ENCODE results near the gene KLF13. TPM values are rescaled to one million over a fixed set of nuclear protein-coding genes. Genes with fewer than 3 reads are reported as not detected.

KLF13 gene
- total and polyA plus RNA-seq, 10 of the 15 experiments (the other 5 are each of a cell fraction or from before 2014, with no cell fraction given), result 20.3 to 109 (median 51.4) TPM

DNA sequence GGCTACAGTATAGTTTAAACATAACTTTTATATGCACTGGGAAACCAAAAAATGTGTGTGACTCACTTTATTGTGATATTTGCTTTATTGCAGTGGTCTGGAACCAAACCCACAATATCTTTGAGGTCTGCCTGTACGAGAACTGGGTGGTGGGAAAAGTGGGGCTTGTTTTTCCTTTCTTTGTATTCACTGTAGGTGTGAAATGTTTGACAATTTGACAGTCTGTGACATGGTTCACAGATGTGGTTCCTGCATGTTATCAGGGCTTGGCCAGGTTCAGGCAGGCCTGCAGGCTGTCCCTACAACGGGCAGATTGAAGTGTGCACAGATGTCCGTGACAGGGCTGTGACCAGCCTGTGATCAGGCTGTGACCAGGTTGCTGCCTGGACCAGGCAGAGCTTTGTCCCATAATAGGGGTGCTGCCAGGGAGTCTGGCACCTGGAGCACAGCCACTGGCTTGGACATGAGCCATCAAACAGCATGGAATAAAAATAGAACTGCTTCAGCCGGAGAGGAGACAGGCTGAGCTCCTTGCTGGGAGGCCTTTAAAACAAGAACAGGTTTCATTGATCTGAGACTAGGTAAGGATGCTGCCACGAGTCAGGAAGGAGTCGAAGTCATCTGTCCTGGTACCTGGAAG, 61.0 kb downstream of the KLF13 start:
- FAIRE-seq, result no peak
- in situ Hi-C loops (cut with MboI) (no loop called here), intact Hi-C loops (cut with micrococcal nuclease; ENCODE audit: unreplicated experiment) (no loop called here)
- Histone ChIP-seq H2AFZ (ENCODE audit: control insufficient read depth, low read depth, low read length) (no peak overlapping the region), H3K9me3 (replicated peaks; ENCODE audit: control insufficient read depth, insufficient read depth, low read length) (no peaks in the 10 kb centered on the region), H3K36me3 (ENCODE audit: control insufficient read depth in 2 of 2, insufficient read depth in 2 of 2, low read length in 1 of 2) (no peaks in the 10 kb centered on the region), H3K4me3 (no peak overlapping the region), H3K4me1 (ENCODE audit: control insufficient read depth, insufficient read depth, low read length) (peaks cover 2% of the 10 kb centered on the region; the same call in 1 of the 2 replicates), H3K9ac (ENCODE audit: control insufficient read depth, insufficient read depth, low read length) (no peak overlapping the region), H3K4me2 (ENCODE audit: control insufficient read depth, insufficient read depth) (no peak overlapping the region), H3K27me3 (replicated peaks in 1 of 2; ENCODE audit: control insufficient read depth in 2 of 2, insufficient read depth in 2 of 2, low read length in 1 of 2) (no peaks in the 10 kb centered on the region), H4K20me1 (ENCODE audit: control insufficient read depth, insufficient read depth) (no peaks in the 10 kb centered on the region), H3K79me2 (ENCODE audit: control insufficient read depth, insufficient read depth, low read length) (no peaks in the 10 kb centered on the region), H3K27ac (ENCODE audit: control insufficient read depth, insufficient read depth) (no peak overlapping the region)
- POLR2A ChIA-PET, result no interaction called here
- WGBS (ENCODE audit: insufficient coverage, insufficient replicate concordance, low lambda C conversion rate, missing lambda C conversion rate), result 53% methylated on average over 6 of the region's 6 CpGs
- BruUV-seq (replicated peaks), result no TSS peak
- DNase-seq (ENCODE audit: low read depth, low spot score), result no peak
- ATAC-seq, result no peak
- TF ChIP-seq NFYB (IDR thresholded peaks at IDR 0.05; ENCODE audit: insufficient read depth, low read depth, low read length), result no peak
- TF ChIP-seq CBX5 (IDR thresholded peaks at IDR 0.05; ENCODE audit: low read depth), result no peak
- TF ChIP-seq HDAC2 (IDR thresholded peaks at IDR 0.05), result no peak
- no peak for TF ChIP-seq SMAD5 (IDR thresholded peaks at IDR 0.05; ENCODE audit: low read depth)
- no peak for TF ChIP-seq IKZF2 (IDR thresholded peaks at IDR 0.05)
- TF ChIP-seq JUNB (IDR thresholded peaks at IDR 0.05), result no peak
- TF ChIP-seq GATAD2B (conservative IDR thresholded peaks at IDR 0.05; ENCODE audit: low read depth), result no peak
- TF ChIP-seq ATF3 (IDR thresholded peaks at IDR 0.05; ENCODE audit: borderline replicate concordance, extremely low read depth, low read depth, low read length), result no peak
- TF ChIP-seq MTA3 (IDR thresholded peaks at IDR 0.05; ENCODE audit: borderline replicate concordance, low read length), result no peak
- no peak for TF ChIP-seq BMI1 (IDR thresholded peaks at IDR 0.05; ENCODE audit: borderline replicate concordance)
- TF ChIP-seq CHD2 (IDR thresholded peaks at IDR 0.05; ENCODE audit: borderline replicate concordance, low read depth, low read length), result no peak
- TF ChIP-seq NBN (IDR thresholded peaks at IDR 0.05), result no peak
- no peak for TF ChIP-seq CREM (IDR thresholded peaks at IDR 0.05; ENCODE audit: low read depth)
- no peak for TF ChIP-seq ELK1 (IDR thresholded peaks at IDR 0.05; ENCODE audit: low read depth, low read length)
- TF ChIP-seq, protein P1, sequence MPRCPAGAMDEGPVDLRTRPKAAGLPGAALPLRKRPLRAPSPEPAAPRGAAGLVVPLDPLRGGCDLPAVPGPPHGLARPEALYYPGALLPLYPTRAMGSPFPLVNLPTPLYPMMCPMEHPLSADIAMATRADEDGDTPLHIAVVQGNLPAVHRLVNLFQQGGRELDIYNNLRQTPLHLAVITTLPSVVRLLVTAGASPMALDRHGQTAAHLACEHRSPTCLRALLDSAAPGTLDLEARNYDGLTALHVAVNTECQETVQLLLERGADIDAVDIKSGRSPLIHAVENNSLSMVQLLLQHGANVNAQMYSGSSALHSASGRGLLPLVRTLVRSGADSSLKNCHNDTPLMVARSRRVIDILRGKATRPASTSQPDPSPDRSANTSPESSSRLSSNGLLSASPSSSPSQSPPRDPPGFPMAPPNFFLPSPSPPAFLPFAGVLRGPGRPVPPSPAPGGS (IDR thresholded peaks at IDR 0.05; ENCODE audit: borderline replicate concordance, insufficient read depth, low read depth, low read length, poor library complexity, severe bottlenecking), result no peak
- TF ChIP-seq PAX8 (IDR thresholded peaks at IDR 0.05), result no peak
- TF ChIP-seq, protein P2, sequence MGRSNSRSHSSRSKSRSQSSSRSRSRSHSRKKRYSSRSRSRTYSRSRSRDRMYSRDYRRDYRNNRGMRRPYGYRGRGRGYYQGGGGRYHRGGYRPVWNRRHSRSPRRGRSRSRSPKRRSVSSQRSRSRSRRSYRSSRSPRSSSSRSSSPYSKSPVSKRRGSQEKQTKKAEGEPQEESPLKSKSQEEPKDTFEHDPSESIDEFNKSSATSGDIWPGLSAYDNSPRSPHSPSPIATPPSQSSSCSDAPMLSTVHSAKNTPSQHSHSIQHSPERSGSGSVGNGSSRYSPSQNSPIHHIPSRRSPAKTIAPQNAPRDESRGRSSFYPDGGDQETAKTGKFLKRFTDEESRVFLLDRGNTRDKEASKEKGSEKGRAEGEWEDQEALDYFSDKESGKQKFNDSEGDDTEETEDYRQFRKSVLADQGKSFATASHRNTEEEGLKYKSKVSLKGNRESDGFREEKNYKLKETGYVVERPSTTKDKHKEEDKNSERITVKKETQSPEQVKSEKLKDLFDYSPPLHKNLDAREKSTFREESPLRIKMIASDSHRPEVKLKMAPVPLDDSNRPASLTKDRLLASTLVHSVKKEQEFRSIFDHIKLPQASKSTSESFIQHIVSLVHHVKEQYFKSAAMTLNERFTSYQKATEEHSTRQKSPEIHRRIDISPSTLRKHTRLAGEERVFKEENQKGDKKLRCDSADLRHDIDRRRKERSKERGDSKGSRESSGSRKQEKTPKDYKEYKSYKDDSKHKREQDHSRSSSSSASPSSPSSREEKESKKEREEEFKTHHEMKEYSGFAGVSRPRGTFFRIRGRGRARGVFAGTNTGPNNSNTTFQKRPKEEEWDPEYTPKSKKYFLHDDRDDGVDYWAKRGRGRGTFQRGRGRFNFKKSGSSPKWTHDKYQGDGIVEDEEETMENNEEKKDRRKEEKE (IDR thresholded peaks at IDR 0.05), result no peak
- RAD21 ChIA-PET (ENCODE audit: unreplicated experiment), result no interaction called here
- SMC1A ChIA-PET (ENCODE audit: uncharacterized antibody, unreplicated experiment), result interaction anchor here (0.7 kb wide), 1 partner anchor 96 kb away, joined by 3 read pairs; no protein-coding TSS in a partner anchor
- CTCF ChIA-PET, result no interaction called here
